Epithelial cell of esophagus (primary cell): ENCODE results near the gene SLC38A10.

Experiments used
- DNase-seq: peaks from one replicate; pipeline ENCODE4 v3.0.0; 2010; ENCODE audit warnings: low read depth
- H3K4me3 ChIP-seq: 2 replicates; pipeline ENCODE4 v1.5.1; 2011; ENCODE audit warnings: mild to moderate bottlenecking, low read length, control low read depth
- CTCF ChIP-seq: IDR thresholded peaks from 2 replicates; pipeline ENCODE4 v1.5.1; 2011; ENCODE audit warnings: low read depth, mild to moderate bottlenecking, low read length, control low read depth, inconsistent platforms; ENCODE audit not compliant: insufficient read depth; ENCODE audit errors: missing control alignments

SLC38A10 gene

GRCh38 chr17:81282141-81282540, 13.0 kb downstream of the SLC38A10 start:
- H3K4me3 ChIP-seq = no peak overlapping the region
- TF ChIP-seq CTCF = no peak
- no peak for DNase-seq

GRCh38 chr17:81280571-81280970, 14.5 kb downstream of the SLC38A10 start:
- DNase-seq = no peak
- no peak for TF ChIP-seq CTCF
- no peak overlapping the region for H3K4me3 ChIP-seq

DNA sequence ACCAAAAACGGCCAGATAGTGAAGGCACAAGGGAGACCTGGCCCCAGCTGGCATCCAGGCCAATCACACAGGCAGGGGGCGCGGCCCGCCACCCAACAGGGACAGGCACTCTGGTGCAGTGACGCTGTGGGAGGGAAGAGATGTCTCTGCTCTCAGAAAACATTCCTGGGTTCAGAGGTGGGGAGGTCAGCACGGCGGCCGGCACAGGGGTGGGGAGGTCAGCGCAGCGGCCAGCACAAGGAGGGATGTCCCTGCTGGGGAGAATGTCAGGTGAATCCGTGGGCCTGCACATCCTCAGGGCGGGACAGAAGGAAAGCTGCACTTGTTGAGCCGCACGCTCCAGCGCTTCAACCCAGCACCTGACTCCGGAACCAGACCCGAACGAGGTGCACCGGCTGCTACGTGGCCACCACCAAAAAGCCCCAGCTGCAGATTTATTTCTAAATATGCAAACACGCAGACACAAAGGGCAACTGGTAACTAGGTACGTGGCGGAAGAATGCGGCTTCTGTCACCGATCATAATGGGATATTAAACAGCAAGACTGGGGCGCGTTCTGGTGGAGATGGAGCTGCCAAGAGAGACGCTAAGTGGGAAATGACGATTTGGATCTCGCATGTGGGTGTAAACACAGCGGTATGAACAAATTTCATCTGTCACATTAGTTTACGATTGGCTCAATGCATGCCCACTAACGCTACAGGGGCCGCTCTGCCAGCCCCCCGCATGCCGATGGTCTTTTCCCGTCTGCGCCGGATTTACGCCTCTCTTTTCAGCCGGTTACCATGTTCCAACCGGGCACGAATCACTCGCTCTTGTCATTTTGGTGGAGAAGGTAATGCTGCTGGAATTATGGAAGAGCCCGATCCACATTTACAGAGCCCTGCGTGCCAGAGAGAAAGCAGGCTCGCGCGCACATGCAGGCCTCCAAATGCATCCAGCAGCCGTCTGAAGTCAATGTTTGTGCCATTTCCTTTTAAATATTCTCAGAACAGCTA, 15.5 kb downstream of the SLC38A10 start:
- H3K4me3 ChIP-seq = no peak overlapping the region
- no peak for TF ChIP-seq CTCF
- no peak for DNase-seq

- no peak overlapping the region for H3K4me3 ChIP-seq
- no peak for TF ChIP-seq CTCF
- no peak for DNase-seq
These were observed 16.3 kb downstream of the SLC38A10 start for GRCh38 chr17:81278831-81279230.

- DNase-seq = no peak
- no peak overlapping the region for H3K4me3 ChIP-seq
- TF ChIP-seq CTCF = no peak
These were observed 17.0 kb downstream of the SLC38A10 start for GRCh38 chr17:81277946-81278693.

GRCh38 chr17:81277421-81277820, 17.7 kb downstream of the SLC38A10 start:
- no peak for TF ChIP-seq CTCF
- H3K4me3 ChIP-seq = no peak overlapping the region
- no peak for DNase-seq
